ENCODE data around the gene EIF2B4. TPM values are rescaled to one million over a fixed set of nuclear protein-coding genes. Genes with fewer than 3 reads are reported as not detected.

Gene EIF2B4
- total RNA-seq, 2 experiments from 2014 or later: 23.9 to 32.9 TPM

DNA sequence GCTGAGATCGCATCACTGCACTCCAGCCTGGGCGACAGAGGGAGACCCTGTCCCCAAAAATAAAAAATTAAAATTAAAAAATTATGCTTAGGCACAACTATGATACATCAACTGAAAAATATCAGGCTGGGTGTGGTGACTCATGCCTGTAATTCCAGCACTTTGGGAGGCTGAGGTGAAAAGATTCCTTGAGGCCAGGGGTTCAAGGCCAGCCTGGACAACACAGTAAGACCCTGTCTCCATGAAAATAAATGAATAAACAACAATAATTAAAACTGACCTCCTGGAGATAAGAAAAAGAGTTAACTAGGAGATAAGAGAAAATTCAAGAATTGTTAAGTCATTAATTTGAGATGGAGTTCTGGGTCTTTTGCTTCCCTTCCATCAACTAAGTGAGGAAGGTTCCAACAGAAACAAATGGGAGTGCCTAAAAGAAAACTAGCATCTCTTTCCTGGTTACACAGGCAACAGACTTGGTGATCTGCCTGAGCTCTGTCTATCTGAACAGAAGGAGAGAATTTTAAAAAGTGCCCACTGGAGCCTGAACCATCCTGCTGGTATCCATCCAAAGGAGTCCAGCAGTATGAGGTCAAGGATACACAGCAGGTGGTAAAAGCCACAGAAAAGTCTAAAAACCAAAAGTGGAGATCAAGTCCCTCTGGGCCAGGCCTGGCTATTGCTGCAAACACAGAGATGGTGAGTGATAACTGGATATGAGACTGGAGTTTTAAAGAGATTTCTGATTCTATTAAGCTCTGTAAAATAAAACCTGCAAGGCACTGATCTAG lies 30.4 kb upstream of the EIF2B4 start:
- no peak for TF ChIP-seq EZH2phosphoT487 (IDR thresholded peaks at IDR 0.05; ENCODE audit: borderline replicate concordance, low read depth, low read length)
- TF ChIP-seq, protein P1, sequence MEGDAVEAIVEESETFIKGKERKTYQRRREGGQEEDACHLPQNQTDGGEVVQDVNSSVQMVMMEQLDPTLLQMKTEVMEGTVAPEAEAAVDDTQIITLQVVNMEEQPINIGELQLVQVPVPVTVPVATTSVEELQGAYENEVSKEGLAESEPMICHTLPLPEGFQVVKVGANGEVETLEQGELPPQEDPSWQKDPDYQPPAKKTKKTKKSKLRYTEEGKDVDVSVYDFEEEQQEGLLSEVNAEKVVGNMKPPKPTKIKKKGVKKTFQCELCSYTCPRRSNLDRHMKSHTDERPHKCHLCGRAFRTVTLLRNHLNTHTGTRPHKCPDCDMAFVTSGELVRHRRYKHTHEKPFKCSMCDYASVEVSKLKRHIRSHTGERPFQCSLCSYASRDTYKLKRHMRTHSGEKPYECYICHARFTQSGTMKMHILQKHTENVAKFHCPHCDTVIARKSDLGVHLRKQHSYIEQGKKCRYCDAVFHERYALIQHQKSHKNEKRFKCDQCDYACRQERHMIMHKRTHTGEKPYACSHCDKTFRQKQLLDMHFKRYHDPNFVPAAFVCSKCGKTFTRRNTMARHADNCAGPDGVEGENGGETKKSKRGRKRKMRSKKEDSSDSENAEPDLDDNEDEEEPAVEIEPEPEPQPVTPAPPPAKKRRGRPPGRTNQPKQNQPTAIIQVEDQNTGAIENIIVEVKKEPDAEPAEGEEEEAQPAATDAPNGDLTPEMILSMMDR (conservative IDR thresholded peaks at IDR 0.05; ENCODE audit: low read length): no peak

DNA sequence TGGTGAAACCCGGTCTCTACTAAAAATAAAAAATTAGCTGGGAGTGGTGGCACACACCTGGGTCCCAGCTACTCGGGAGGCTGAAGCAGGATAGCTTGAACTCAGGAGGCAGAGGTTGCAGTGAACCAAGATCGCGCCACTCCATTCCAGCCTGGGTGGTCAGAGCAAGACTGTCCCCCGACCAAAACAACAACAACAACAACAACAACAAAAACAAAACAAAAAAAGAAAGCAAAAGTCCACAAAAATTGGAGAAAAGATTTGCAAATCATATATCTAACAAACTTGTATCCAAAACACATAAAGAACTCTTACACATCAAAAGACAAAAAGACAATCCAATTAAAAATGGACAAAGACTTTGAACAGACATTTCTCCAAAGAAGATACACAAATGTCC lies 28.8 kb upstream of the EIF2B4 start:
- Histone ChIP-seq H3K27ac (ENCODE audit: low read depth, low read length, poor library complexity, severe bottlenecking) (no peak overlapping the region), H4K20me1 (ENCODE audit: insufficient read depth, low read length) (peaks cover 9% of the 10 kb centered on the region; the same call in 1 of the 2 replicates), H3K36me3 (ENCODE audit: insufficient read depth, low read length) (peaks cover 83% of the 10 kb centered on the region), H3K79me2 (ENCODE audit: insufficient read depth, low read depth, low read length) (peaks cover 100% of the 10 kb centered on the region), H3K9me3 (ENCODE audit: low read length) (no peaks in the 10 kb centered on the region), H3K4me2 (ENCODE audit: low read length) (no peak overlapping the region), H3K4me3 (ENCODE audit: low read depth, low read length, poor library complexity, severe bottlenecking) (no peak overlapping the region), H3K4me1 (ENCODE audit: insufficient read depth, low read length, poor library complexity, severe bottlenecking) (no peaks in the 10 kb centered on the region), H2AFZ (ENCODE audit: low read length) (no peak overlapping the region), H3K9me2 (ENCODE audit: insufficient read depth, low read length) (no peaks in the 10 kb centered on the region)
- CTCF ChIA-PET (ENCODE audit: unreplicated experiment): no interaction called here
- DNase-seq (ENCODE audit: low spot score): no peak
- POLR2A ChIA-PET: interaction anchor here (0.6 to 0.7 kb wide), 2 partner anchors 11 to 53 kb away, joined by 3 read pairs; no protein-coding TSS in a partner anchor
- intact Hi-C loops (cut with micrococcal nuclease; ENCODE audit: unreplicated experiment): no loop called here
- no TSS peak for BruUV-seq (replicated peaks)
- TF ChIP-seq EZH2phosphoT487 (IDR thresholded peaks at IDR 0.05; ENCODE audit: borderline replicate concordance, low read depth, low read length): no peak
- TF ChIP-seq, protein P1 (conservative IDR thresholded peaks at IDR 0.05; ENCODE audit: low read length): no peak

More for the DNA sequence above, 30.4 kb upstream of the EIF2B4 start:
- Histone ChIP-seq H3K4me2 (ENCODE audit: low read length) (no peak overlapping the region), H3K4me3 (ENCODE audit: low read depth, low read length, poor library complexity, severe bottlenecking) (no peak overlapping the region), H2AFZ (ENCODE audit: low read length) (no peak overlapping the region), H3K9me3 (ENCODE audit: low read length) (no peaks in the 10 kb centered on the region), H3K36me3 (ENCODE audit: insufficient read depth, low read length) (peaks cover 88% of the 10 kb centered on the region), H3K79me2 (ENCODE audit: insufficient read depth, low read depth, low read length) (peaks cover 100% of the 10 kb centered on the region), H3K4me1 (ENCODE audit: insufficient read depth, low read length, poor library complexity, severe bottlenecking) (no peaks in the 10 kb centered on the region), H3K9me2 (ENCODE audit: insufficient read depth, low read length) (no peaks in the 10 kb centered on the region), H4K20me1 (ENCODE audit: insufficient read depth, low read length) (peaks cover 9% of the 10 kb centered on the region; the same call in 1 of the 2 replicates), H3K27ac (ENCODE audit: low read depth, low read length, poor library complexity, severe bottlenecking) (no peak overlapping the region)
- ChIA-PET POLR2A (interaction anchor here (0.7 kb wide), 1 partner anchor 298 kb away, joined by 4 read pairs; no protein-coding TSS in a partner anchor), CTCF (ENCODE audit: unreplicated experiment) (no interaction called here)
- intact Hi-C loops (cut with micrococcal nuclease; ENCODE audit: unreplicated experiment): loop anchor here (10.0 kb wide), 1 partner anchor 264 kb away; the partner anchor contains the start of genes SLC4A1AP and SUPT7L
- BruUV-seq (replicated peaks): no TSS peak
- DNase-seq (ENCODE audit: low spot score): no peak

DNA sequence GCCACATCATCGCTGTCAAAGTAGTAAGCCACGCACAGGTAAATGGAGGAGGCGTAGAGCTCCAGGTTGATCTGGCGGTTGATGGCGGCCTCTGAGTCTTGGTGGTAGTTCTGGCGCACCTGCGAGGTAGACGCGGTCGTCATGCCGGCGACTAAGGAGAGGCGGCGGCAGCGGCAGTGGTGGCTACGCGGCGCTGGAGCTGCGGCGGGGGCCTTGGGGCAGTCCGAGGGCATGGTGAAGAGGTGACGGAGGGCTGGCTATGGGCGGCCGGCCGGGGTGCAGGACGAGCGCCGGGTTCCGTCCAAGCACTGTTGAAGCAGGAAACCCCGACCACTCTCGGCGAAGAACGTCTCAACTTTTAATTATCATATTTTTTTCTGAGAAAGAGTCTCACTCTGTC lies 23.1 kb upstream of the EIF2B4 start:
- ChIA-PET POLR2A (no interaction called here), CTCF (ENCODE audit: unreplicated experiment) (no interaction called here)
- Histone ChIP-seq H3K9me3 (ENCODE audit: low read length) (no peaks in the 10 kb centered on the region), H3K27ac (ENCODE audit: low read depth, low read length, poor library complexity, severe bottlenecking) (no peak overlapping the region), H3K36me3 (ENCODE audit: insufficient read depth, low read length) (peaks cover 67% of the 10 kb centered on the region), H3K4me1 (ENCODE audit: insufficient read depth, low read length, poor library complexity, severe bottlenecking) (no peaks in the 10 kb centered on the region), H3K4me2 (ENCODE audit: low read length) (no peak overlapping the region), H3K4me3 (ENCODE audit: low read depth, low read length, poor library complexity, severe bottlenecking) (no peak overlapping the region), H4K20me1 (ENCODE audit: insufficient read depth, low read length) (peaks cover 5% of the 10 kb centered on the region; the same call in 1 of the 2 replicates), H3K9me2 (ENCODE audit: insufficient read depth, low read length) (no peaks in the 10 kb centered on the region), H3K79me2 (ENCODE audit: insufficient read depth, low read depth, low read length) (peaks cover 100% of the 10 kb centered on the region), H2AFZ (ENCODE audit: low read length) (no peak overlapping the region)
- TF ChIP-seq, protein P1 (conservative IDR thresholded peaks at IDR 0.05; ENCODE audit: low read length): no peak
- no peak for TF ChIP-seq EZH2phosphoT487 (IDR thresholded peaks at IDR 0.05; ENCODE audit: borderline replicate concordance, low read depth, low read length)
- no peak for DNase-seq (ENCODE audit: low spot score)
- BruUV-seq (replicated peaks): no TSS peak
- intact Hi-C loops (cut with micrococcal nuclease; ENCODE audit: unreplicated experiment): no loop called here

All from OCI-LY7 (cell line).